ENCODE data around the gene WFIKKN2.
A peak's percentile ranks its signal among the peaks of the same experiment; 100 is the strongest.
"Not testable (repeated sequence)": the region's sequence is repeated elsewhere in the genome, so short reads cannot be mapped to it uniquely, and the experiment has no call there.

The WFIKKN2 gene

DNA sequence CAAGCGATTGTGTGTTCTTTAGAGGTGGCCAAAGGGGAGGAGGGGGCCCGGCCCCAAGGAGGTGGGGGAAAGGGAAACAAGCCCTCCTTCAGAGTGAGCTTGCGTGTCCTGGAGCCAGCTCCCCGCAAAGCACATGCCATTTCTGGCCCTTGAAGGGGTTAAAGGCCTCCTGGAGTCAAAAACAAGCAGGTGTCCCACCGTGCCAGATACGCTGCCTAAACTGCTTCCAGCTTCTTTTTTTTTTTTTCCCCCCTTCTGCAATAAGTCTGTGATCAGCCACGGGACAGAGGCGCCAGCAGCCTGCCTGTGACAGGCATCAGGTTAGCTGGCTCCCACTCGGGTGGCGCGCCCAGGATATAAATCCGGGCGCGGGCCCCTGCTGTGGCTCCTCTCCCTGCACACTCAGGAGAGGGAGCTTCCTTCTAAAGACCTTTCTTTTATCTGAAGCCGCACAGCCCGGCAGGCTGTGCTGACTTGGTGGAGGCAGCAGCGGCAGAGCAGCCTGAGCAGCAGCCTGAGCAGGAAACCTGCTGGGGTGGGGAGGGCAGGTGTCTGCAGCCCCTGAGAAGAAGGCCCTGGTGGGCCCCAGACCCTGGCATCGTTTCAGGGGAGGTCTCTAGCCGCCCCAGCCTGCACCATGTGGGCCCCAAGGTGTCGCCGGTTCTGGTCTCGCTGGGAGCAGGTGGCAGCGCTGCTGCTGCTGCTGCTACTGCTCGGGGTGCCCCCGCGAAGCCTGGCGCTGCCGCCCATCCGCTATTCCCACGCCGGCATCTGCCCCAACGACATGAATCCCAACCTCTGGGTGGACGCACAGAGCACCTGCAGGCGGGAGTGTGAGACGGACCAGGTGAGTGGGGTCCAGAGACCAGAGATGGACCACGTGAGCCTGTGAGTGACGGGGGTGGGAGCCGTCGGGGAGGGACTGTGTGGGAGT, at the start of gene WFIKKN2:
Gene WFIKKN2, plus strand, starts transcription at position 286 of the 934 bp plus-strand sequence. Its CDS starts 352 bp downstream, at position 638.
- DNase-seq, result no peak

GRCh38 chr17:50785946-50786570, 49.3 kb upstream of the WFIKKN2 start:
- no peak for DNase-seq

DNA sequence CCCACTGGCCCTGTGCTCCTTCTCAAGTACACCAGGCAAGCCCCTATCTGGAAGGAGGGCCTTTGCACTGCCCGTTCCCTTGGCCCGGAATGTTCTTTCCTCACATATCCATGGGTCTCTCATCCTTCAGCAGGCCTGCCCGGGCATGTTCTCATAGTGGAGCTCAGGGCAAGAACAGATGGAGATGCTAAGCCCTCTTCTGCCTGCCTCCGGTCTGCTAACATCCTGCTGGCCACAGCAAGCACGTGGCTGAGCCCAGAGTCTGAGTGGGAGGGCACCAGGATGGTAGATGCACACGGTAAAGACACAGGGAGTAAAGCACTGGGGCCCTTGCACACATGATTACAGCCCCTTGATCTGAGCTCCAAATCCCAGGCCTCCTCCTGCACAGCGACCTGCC, 48.3 kb upstream of the WFIKKN2 start:
- no peak for DNase-seq

- no peak for DNase-seq
These were observed 44.8 kb upstream of the WFIKKN2 start for GRCh38 chr17:50790618-50791017.

DNA sequence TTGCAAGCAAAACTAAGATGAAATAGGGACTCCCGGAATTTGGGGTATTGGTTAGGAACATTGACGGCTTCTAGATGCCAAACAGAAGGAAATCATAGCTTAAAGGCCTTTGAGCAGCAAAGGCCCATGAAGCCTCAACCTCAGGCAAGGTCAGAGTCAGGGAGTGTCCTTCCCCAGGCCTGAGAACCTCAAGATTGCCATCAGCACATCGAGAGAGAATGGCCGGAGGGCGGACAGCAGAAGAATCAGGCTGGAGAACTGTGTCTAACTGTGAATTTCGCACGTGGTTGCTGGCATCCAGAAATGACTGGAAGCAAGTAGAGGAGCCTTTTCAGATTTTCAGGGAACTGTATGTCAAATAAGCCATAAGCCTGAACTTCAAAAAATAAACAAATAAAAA, 43.3 kb upstream of the WFIKKN2 start:
- no peak for DNase-seq

DNA sequence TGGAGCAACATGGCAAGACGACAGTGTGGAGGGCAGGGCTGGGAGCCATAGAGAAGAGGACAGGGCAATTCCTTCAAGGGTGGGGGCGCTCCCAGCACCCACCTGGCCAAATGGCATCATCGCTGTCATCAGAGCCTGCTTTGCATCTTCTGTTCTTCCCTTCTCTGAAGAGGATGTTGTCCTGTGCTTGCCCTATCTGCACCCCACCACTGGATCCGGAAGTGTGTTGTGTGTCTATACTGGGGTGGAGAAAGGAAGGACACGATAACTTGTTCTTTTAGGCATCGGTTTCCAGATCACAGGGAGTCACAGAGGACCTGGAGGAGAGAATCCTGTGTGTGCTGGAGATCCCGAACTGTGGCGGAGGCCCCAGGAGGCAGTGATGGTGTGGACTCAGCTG, 42.4 kb upstream of the WFIKKN2 start:
- peak in 1 of 2 donors; percentile 6 for DNase-seq

GRCh38 chr17:50794361-50794760, 41.0 kb upstream of the WFIKKN2 start:
- no peak for DNase-seq

DNA sequence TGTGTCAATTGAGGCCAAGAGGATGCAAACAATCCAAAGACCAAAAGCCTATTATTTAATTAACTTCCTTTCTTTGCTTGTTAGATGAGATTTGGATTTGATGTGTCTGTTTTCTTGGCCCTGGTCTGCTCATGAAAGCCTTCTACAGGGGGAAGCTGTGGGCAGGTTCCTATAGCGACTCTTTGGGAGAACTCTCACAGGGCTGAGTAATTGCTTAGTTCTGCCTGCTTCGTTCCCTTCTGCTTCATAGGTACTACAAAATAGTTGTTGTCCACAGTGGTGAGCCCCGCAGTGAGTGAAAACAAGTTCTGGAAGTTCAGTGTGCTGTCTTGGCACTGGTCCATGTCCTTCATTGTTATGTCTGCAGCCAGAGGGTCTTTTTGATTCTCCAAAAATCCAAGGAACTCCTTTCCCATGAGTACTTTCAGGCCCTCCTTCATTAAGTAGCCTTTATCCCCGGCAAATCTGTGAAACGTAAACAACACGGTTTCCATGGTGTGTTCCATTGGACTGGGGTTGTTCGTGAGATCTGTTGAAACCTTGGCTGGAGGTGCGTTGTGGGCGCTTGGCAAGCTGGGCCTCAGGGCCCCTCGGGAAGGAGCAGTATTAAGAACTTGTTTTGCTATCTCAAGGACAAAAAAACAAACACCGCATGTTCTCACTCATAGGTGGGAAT, 38.1 kb upstream of the WFIKKN2 start:
- DNase-seq, result no peak

GRCh38 chr17:50798424-50799288, 36.7 kb upstream of the WFIKKN2 start:
- DNase-seq, result no peak

GRCh38 chr17:50799582-50799981, 35.8 kb upstream of the WFIKKN2 start:
- DNase-seq, result no peak

DNA sequence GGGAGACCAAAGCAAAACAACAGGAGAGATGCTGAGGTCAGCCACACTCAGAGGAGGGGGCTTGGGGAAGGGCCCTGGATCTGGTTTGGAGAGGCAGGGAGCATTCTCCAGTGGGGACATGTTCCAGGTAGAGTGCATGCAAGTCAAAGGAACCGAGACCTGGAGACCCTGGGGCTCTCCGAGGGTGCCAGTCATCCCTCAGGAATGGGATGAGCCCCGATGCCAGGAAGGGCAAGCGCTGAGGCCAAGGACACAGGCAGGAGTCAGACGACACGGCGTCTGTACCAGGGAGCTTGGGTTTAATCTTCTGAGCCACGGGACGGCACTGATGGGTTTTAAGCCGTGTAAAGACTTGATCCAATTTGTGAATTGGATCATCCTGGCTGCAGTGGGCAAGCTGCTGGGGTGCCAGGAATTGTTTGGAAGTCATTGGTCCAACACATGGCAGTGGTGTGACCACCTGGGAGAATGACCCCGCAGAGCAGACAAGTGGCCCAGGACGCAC, 35.1 kb upstream of the WFIKKN2 start:
- DNase-seq, result no peak

GRCh38 chr17:50802609-50803571, 32.5 kb upstream of the WFIKKN2 start:
- no peak for DNase-seq

- no peak for DNase-seq
These were observed 31.7 kb upstream of the WFIKKN2 start for GRCh38 chr17:50803676-50804075.

DNA sequence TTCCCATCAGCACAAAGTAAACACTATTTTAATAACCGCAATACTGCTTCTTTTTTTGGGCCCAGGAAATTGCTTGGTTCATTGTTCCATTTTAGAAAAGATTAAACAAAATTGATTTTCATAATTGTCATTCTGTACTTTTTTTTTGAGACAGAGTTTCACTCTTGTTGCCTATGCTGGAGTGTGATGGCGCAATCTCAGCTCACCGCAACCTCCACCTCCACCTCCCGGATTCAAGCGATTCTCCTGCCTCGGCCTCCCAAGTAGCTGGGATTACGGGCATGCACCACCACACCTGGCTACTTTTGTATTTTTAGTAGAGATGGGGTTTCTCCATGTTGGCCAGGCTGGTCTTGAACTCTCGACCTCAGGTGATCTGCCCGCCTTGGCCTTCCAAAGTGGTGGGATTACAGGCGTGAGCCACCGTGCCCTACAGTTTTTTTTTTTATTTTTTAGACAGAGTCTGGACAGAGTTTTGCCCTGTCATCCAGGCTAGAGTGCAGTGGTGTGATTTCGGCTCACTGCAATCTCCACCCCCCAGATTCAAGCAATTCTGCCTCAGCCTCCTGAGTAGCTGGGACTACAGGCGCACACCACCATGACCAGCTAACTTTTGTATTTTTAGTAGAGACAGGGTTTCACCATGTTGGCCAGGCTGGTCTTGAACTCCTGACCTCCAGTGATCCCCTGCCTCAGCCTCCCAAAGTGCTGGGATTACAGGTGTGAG, 30.5 kb upstream of the WFIKKN2 start:
- not testable (repeated sequence) for DNase-seq

GRCh38 chr17:50805486-50805885, 29.9 kb upstream of the WFIKKN2 start:
- DNase-seq, result no peak

GRCh38 chr17:50806141-50806643, 29.2 kb upstream of the WFIKKN2 start:
- no peak for DNase-seq

DNA sequence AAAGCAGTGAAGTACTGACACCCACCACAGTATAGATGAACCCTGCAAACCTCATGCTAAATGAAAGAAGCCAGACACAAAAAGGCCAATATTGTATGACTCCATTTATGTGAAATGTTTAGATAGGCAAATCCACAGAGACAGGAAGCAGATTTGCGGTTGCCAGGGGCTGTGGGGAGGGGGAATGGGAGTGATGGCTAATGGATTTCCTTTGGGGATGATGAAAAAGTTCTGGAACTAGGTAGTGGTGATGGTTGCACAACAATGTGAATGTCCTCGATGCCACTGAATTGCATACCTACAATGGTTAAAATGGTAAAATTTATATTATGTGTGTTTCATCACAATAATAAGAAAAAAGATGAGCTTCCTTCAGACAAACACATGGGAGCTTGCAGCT, 28.4 kb upstream of the WFIKKN2 start:
- no peak for DNase-seq

DNA sequence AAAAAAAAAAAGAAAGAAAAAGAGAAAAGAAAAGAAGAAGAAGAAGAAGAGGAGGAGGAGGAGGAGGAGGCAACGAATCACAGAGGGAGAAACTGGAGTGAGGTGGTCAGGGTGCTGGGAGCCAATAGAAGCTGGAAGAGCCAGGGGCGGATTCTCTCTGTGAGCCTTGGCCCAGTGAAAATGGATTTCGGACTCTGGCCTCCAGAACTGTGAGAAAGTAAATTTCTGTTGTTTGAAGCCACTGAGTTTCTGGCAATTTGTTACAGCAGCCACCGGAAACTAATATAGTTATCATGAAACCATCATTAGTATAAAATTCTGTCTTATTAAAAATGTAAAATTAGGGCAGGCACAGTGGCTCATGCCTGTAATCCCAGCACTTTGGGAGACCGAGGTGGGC, 27.7 kb upstream of the WFIKKN2 start:
- no peak for DNase-seq

GRCh38 chr17:50808413-50808812, 27.0 kb upstream of the WFIKKN2 start:
- DNase-seq, result no peak

DNA sequence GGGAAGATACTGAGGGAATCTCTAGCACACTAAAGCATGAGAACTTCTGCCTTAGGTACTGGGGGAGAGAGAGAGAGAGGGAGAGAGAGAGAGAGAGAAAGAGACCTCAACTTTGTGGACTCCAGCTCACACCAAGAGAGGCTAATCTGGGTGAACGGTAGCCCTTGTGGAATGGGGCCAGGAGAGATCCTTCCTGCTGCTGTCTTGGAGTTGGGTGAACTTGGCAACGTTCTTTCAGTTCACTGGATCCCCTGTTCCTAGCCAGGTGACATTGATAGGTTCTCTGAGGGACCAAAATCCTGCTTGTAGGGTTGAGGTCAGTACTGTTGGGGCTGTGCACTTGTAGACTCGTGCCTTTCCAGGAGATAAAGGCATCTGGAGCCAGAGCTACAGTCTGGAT, 26.5 kb upstream of the WFIKKN2 start:
- no peak for DNase-seq
